HUES64 (cell line): Measurements from ENCODE around the gene MT1E.
"Not testable (repeated sequence)": the region's sequence is repeated elsewhere in the genome, so short reads cannot be mapped to it uniquely, and the experiment has no call there.

Experiments used
- H3K27ac ChIP-seq: 2 replicates; pipeline ENCODE4 v1.7.0; 2013; ENCODE audit warnings: low read depth, low read length, inconsistent platforms
- H3K27me3 ChIP-seq: 2 replicates; pipeline ENCODE4 v1.6.1; 2013; ENCODE audit warnings: mild to moderate bottlenecking, low read length; ENCODE audit not compliant: insufficient read depth
- H3K36me3 ChIP-seq: 2 replicates; pipeline ENCODE4 v1.6.1; 2013; ENCODE audit warnings: mild to moderate bottlenecking, low read length; ENCODE audit not compliant: insufficient read depth
- H3K4me1 ChIP-seq: 2 replicates; pipeline ENCODE4 v1.6.1; 2013; ENCODE audit warnings: mild to moderate bottlenecking, low read length, moderate library complexity; ENCODE audit not compliant: insufficient read depth
- H3K4me3 ChIP-seq: 2 replicates; pipeline ENCODE4 v1.5.1; 2013; ENCODE audit warnings: mild to moderate bottlenecking, low read length, moderate library complexity
- H3K9ac ChIP-seq: 2 replicates; pipeline ENCODE4 v1.6.1; 2013; ENCODE audit warnings: mild to moderate bottlenecking, low read depth, low read length
- H3K9me3 ChIP-seq: 2 replicates; pipeline ENCODE4 v1.6.1; 2013; ENCODE audit warnings: low read depth, low read length; ENCODE audit not compliant: insufficient read depth
- WGBS: fragments of 150-250, 120-280 bp; methylation state at CpG from one replicate; pipeline ENCODE4 v1.1.7; 2013; ENCODE audit warnings: missing lambda C conversion rate; 5-methylcytosine and 5-hydroxymethylcytosine counted together

The MT1E gene

GRCh38 chr16:56667581-56668571 is 42.3 kb downstream of the MT1E start, which contains the start of gene MT1G:
Gene MT1G, minus strand, starts transcription at chr16:56668065. Its CDS starts 72 bp downstream, at chr16:56667993.
- Histone ChIP-seq H3K4me1 (peaks cover 7% of the 10 kb centered on the region), H3K4me3 (peak within 1 kb of the TSS; percentile 30), H3K9me3 (no peaks in the 10 kb centered on the region), H3K27me3 (peaks cover 100% of the 10 kb centered on the region), H3K27ac (no peak within 1 kb of the TSS), H3K36me3 (no peaks in the 10 kb centered on the region), H3K9ac (no peak within 1 kb of the TSS)
- WGBS = 18% methylated on average over 46 of the region's 46 CpGs

GRCh38 chr16:56669005-56669839 is 43.6 kb downstream of the MT1E start, which contains the start of gene MT1H:
Gene MT1H, plus strand, starts transcription at chr16:56669814. Its CDS starts 71 bp downstream, at chr16:56669885.
- Histone ChIP-seq H3K27me3 (peaks cover 99% of the 10 kb centered on the region), H3K9ac (no peak within 1 kb of the TSS), H3K9me3 (no peaks in the 10 kb centered on the region), H3K27ac (no peak within 1 kb of the TSS), H3K4me3 (peak within 1 kb of the TSS; percentile 33), H3K36me3 (no peaks in the 10 kb centered on the region), H3K4me1 (peaks cover 9% of the 10 kb centered on the region)
- 42% methylated on average over 38 of the region's 38 CpGs for WGBS

GRCh38 chr16:56669840-56670619 is 44.4 kb downstream of the MT1E start:
- H3K4me3 ChIP-seq = peak overlapping the region; percentile 33
- H3K27me3 ChIP-seq = peaks cover 99% of the 10 kb centered on the region
- no peak overlapping the region for H3K9ac ChIP-seq
- H3K9me3 ChIP-seq = no peaks in the 10 kb centered on the region
- 56% methylated on average over 19 of the region's 19 CpGs for WGBS
- no peaks in the 10 kb centered on the region for H3K36me3 ChIP-seq
- peaks cover 13% of the 10 kb centered on the region for H3K4me1 ChIP-seq
- no peak overlapping the region for H3K27ac ChIP-seq

GRCh38 chr16:56670620-56670934 is 45.0 kb downstream of the MT1E start:
- Histone ChIP-seq H3K27me3 (peaks cover 99% of the 10 kb centered on the region), H3K9ac (no peak overlapping the region), H3K9me3 (no peaks in the 10 kb centered on the region), H3K4me3 (no peak overlapping the region), H3K27ac (no peak overlapping the region), H3K36me3 (no peaks in the 10 kb centered on the region), H3K4me1 (peaks cover 13% of the 10 kb centered on the region)
- 76% methylated on average over 2 of the region's 2 CpGs for WGBS

- H3K4me3 ChIP-seq, H3K9me3 ChIP-seq, H3K27ac ChIP-seq, H3K9ac ChIP-seq, H3K36me3 ChIP-seq: not testable (repeated sequence)
- WGBS = 86% methylated on average over 1 of the region's 2 CpGs
- Histone ChIP-seq H3K27me3 (peaks cover 99% of the 10 kb centered on the region), H3K4me1 (peaks cover 13% of the 10 kb centered on the region)
Observed at GRCh38 chr16:56671691-56672090, 46.1 kb downstream of the MT1E start.

GRCh38 chr16:56672171-56672570 is 46.6 kb downstream of the MT1E start:
- H3K9me3 ChIP-seq, H3K27ac ChIP-seq, H3K9ac ChIP-seq, H3K36me3 ChIP-seq, H3K4me3 ChIP-seq: not testable (repeated sequence)
- H3K4me1 ChIP-seq = peaks cover 13% of the 10 kb centered on the region
- WGBS = 94% methylated on average over 3 of the region's 3 CpGs
- peaks cover 99% of the 10 kb centered on the region for H3K27me3 ChIP-seq

- Histone ChIP-seq H3K36me3 (no peaks in the 10 kb centered on the region), H3K4me1 (peaks cover 13% of the 10 kb centered on the region), H3K4me3 (no peak overlapping the region), H3K27me3 (peaks cover 99% of the 10 kb centered on the region), H3K27ac (no peak overlapping the region), H3K9me3 (no peaks in the 10 kb centered on the region), H3K9ac (no peak overlapping the region)
- 94% methylated on average over 11 of the region's 11 CpGs for WGBS
Observed at GRCh38 chr16:56672761-56673536, 47.4 kb downstream of the MT1E start.

- WGBS = 39% methylated on average over 12 of the region's 12 CpGs
- H3K27ac ChIP-seq = no peak overlapping the region
- no peak overlapping the region for H3K9ac ChIP-seq
Observed at GRCh38 chr16:56673921-56674320, 48.3 kb downstream of the MT1E start.

GRCh38 chr16:56674570-56674969 is 49.0 kb downstream of the MT1E start:
- not testable (repeated sequence) for H3K36me3 ChIP-seq, H3K9me3 ChIP-seq, H3K9ac ChIP-seq, H3K4me3 ChIP-seq, H3K27ac ChIP-seq
- Histone ChIP-seq H3K4me1 (peaks cover 12% of the 10 kb centered on the region), H3K27me3 (peaks cover 96% of the 10 kb centered on the region)
- WGBS = 35% methylated on average over 6 of the region's 6 CpGs

More at GRCh38 chr16:56673921-56674320, 48.3 kb downstream of the MT1E start:
- Histone ChIP-seq H3K36me3 (no peaks in the 10 kb centered on the region), H3K27me3 (peaks cover 96% of the 10 kb centered on the region), H3K9me3 (no peaks in the 10 kb centered on the region), H3K4me3 (no peak overlapping the region), H3K4me1 (peaks cover 13% of the 10 kb centered on the region)

- Histone ChIP-seq H3K27me3 (peaks cover 96% of the 10 kb centered on the region), H3K4me1 (peaks cover 5% of the 10 kb centered on the region; the same call in 1 of the 2 replicates), H3K9ac (peak overlapping the region; percentile 45), H3K4me3 (peak overlapping the region; percentile 55), H3K27ac (no peak overlapping the region; the same call in 1 of the 2 replicates), H3K9me3 (no peaks in the 10 kb centered on the region), H3K36me3 (no peaks in the 10 kb centered on the region)
- WGBS = 5% methylated on average over 30 of the region's 32 CpGs
Observed at GRCh38 chr16:56675685-56676210, 50.2 kb downstream of the MT1E start.
